KG1 (cell line): Measurements from ENCODE around the gene PAM.
A peak's percentile ranks its signal among the peaks of the same experiment; 100 is the strongest.

Experiments
- DNase-seq: peaks from one replicate; lab custom pipeline; 2025; lab: John Stamatoyannopoulos, UW

The PAM gene

GRCh38 chr5:102781786-102782185 lies 26.7 kb downstream of the PAM start:
- DNase-seq, result no peak

- no peak for DNase-seq
These were observed 27.2 kb downstream of the PAM start for GRCh38 chr5:102782217-102782872.

- DNase-seq, result no peak
These were observed 32.0 kb downstream of the PAM start for GRCh38 chr5:102787134-102787533.

GRCh38 chr5:102788788-102789187 lies 33.7 kb downstream of the PAM start:
- DNase-seq, result no peak

- no peak for DNase-seq
These were observed 34.4 kb downstream of the PAM start for GRCh38 chr5:102789469-102789868.

- no peak for DNase-seq
These were observed 35.6 kb downstream of the PAM start for GRCh38 chr5:102790748-102791147.

- DNase-seq, result no peak
These were observed 37.6 kb downstream of the PAM start for GRCh38 chr5:102792705-102793104.

- no peak for DNase-seq
These were observed 38.9 kb downstream of the PAM start for GRCh38 chr5:102794047-102794446.

- DNase-seq, result no peak
These were observed 39.7 kb downstream of the PAM start for GRCh38 chr5:102794677-102795331.

- no peak for DNase-seq
These were observed 40.4 kb downstream of the PAM start for GRCh38 chr5:102795526-102795925.

- no peak for DNase-seq
These were observed 40.9 kb downstream of the PAM start for GRCh38 chr5:102796009-102796408.

GRCh38 chr5:102796498-102796897 lies 41.4 kb downstream of the PAM start:
- DNase-seq, result no peak

- no peak for DNase-seq
These were observed 42.3 kb downstream of the PAM start for GRCh38 chr5:102797322-102797884.

- no peak for DNase-seq
These were observed 43.1 kb downstream of the PAM start for GRCh38 chr5:102798104-102798785.

- DNase-seq, result no peak
These were observed 43.9 kb downstream of the PAM start for GRCh38 chr5:102799017-102799416.

GRCh38 chr5:102800427-102800826 lies 45.3 kb downstream of the PAM start:
- DNase-seq, result no peak

GRCh38 chr5:102801371-102801770 lies 46.3 kb downstream of the PAM start:
- DNase-seq, result peak; percentile 36

GRCh38 chr5:102802708-102803458 lies 47.8 kb downstream of the PAM start:
- no peak for DNase-seq

GRCh38 chr5:102807878-102808502 lies 52.9 kb downstream of the PAM start:
- no peak for DNase-seq

- DNase-seq, result no peak
These were observed 53.9 kb downstream of the PAM start for GRCh38 chr5:102809033-102809432.

GRCh38 chr5:102811972-102812371 lies 56.9 kb downstream of the PAM start:
- DNase-seq, result no peak

GRCh38 chr5:102813740-102814139 lies 58.6 kb downstream of the PAM start:
- DNase-seq, result no peak
